ENCODE results near the gene GPR150. TPM values are rescaled to one million over a fixed set of nuclear protein-coding genes. Genes with fewer than 3 reads are reported as not detected.
A peak's percentile ranks its signal among the peaks of the same experiment; 100 is the strongest.

GPR150 gene
- total and polyA plus RNA-seq, 12 donors = 0.03 to 0.74 (median 0.30) TPM

DNA sequence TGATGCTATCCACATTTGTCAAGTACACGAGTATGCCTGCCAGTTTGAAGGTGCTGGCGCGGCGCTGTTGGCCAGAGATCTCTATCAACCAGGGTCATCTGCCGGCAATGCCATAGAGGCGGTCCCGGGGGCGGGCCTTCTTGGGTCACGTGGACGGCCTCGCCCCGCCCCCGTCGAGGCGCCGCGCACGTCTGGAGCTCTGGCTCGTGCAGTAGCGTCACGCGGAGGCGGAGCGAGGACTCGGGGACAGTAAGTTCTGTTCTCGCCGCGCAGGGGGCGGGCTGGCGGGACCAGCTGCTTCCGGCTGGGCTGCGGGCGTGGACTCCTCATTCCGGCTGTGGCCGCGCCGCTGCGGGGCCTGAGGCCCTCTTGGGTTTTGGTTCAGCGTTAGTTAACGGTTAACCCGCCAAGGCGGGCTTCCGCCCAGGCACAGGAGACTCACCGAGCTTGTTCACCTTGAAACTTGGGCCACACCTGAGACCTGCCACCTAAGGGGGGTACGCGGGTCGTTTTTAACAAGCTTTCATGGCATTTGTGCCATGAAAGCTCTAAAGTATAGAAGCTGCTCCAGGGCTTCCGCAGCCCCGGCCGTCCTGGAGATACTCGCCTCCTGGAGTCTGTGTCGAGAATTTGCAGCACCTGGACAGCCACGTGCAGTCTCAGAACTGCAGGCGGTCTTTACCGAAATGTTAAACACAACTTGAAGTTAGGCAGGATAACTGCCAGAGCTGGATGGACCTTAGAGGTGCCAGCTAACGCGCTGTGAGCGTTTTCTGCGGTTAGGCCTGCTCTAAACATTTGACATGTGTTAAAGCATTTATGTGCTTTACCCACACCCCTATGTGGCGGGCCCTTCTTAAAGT lies 26.9 kb downstream of the GPR150 start, which contains the start of gene RFESD:
RFESD (plus strand) TSS at position 209 of the 863 bp plus-strand sequence. CDS start 5,495 bp downstream, outside the sequence.
- intact Hi-C loops (cut with DNase I) = no loop called here
- peak; percentile 97 to 99 for TF ChIP-seq POLR2A (IDR thresholded peaks at IDR 0.05)
- TF ChIP-seq, protein P1, sequence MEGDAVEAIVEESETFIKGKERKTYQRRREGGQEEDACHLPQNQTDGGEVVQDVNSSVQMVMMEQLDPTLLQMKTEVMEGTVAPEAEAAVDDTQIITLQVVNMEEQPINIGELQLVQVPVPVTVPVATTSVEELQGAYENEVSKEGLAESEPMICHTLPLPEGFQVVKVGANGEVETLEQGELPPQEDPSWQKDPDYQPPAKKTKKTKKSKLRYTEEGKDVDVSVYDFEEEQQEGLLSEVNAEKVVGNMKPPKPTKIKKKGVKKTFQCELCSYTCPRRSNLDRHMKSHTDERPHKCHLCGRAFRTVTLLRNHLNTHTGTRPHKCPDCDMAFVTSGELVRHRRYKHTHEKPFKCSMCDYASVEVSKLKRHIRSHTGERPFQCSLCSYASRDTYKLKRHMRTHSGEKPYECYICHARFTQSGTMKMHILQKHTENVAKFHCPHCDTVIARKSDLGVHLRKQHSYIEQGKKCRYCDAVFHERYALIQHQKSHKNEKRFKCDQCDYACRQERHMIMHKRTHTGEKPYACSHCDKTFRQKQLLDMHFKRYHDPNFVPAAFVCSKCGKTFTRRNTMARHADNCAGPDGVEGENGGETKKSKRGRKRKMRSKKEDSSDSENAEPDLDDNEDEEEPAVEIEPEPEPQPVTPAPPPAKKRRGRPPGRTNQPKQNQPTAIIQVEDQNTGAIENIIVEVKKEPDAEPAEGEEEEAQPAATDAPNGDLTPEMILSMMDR (IDR thresholded peaks at IDR 0.05) = peak in 3 of 6 experiments; percentile 29 to 41 (median 34)
- Histone ChIP-seq H3K36me3 (replicated peaks in 1 of 2) (no peaks in the 10 kb centered on the region), H3K27me3 (no peaks in the 10 kb centered on the region), H3K9me3 (replicated peaks in 1 of 3) (no peaks in the 10 kb centered on the region), H3K27ac (peak within 1 kb of the TSS; percentile 69 to 99 (median 94)), H3K4me1 (replicated peaks in 1 of 2) (peaks cover 9 to 16% of the 10 kb centered on the region in 2 donors), H3K4me3 (peak within 1 kb of the TSS in 2 of 4 donors; percentile 30 to 73)
- DNase-seq = peak; percentile 99 to 100 (median 99)
- 1 to 2% (median 1%) methylated on average over 18 to 60 of the region's 60 CpGs for WGBS, 4 donors

GRCh38 chr5:95647886-95648860 lies 28.3 kb downstream of the GPR150 start:
- intact Hi-C loops (cut with DNase I) = no loop called here
- no peak for TF ChIP-seq POLR2A (IDR thresholded peaks at IDR 0.05)
- TF ChIP-seq, protein P1 (IDR thresholded peaks at IDR 0.05) = no peak
- no peaks in the 10 kb centered on the region for H3K9me3 ChIP-seq (replicated peaks in 1 of 3)
- no peak for DNase-seq
- WGBS, 4 donors = 79 to 87% (median 82%) methylated on average over 12 of the region's 12 CpGs
- H3K4me1 ChIP-seq (replicated peaks in 1 of 2) = peaks cover 9 to 16% of the 10 kb centered on the region in 2 donors
- H3K27me3 ChIP-seq = no peaks in the 10 kb centered on the region
- H3K36me3 ChIP-seq (replicated peaks in 1 of 2) = no peaks in the 10 kb centered on the region
- H3K4me3 ChIP-seq = no peak overlapping the region
- peak overlapping the region in 4 of 5 donors; percentile 90 to 99 (median 95) for H3K27ac ChIP-seq

DNA sequence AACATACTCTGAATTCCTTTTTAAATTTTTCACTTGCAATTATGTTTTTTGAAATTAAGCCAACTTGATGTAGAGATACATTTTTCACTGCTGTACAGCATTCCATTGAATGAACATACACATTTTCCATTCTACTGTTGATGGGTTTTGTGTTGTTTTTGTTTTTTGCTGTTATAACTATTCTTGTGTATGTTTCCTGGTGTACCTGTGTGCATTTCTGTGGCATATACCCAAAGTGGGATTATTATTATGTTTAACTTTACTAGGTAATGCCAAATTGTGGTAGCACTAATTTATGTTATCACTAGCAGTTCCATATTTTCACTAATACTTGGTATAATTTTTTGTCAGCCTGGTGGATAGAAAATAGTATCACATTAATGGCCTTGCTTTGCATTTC lies 29.4 kb downstream of the GPR150 start:
- DNase-seq = no peak
- Histone ChIP-seq H3K9me3 (replicated peaks in 1 of 3) (no peaks in the 10 kb centered on the region), H3K4me3 (no peak overlapping the region), H3K27ac (no peak overlapping the region), H3K27me3 (no peaks in the 10 kb centered on the region), H3K36me3 (replicated peaks in 1 of 2) (no peaks in the 10 kb centered on the region), H3K4me1 (replicated peaks in 1 of 2) (peaks cover 9 to 16% of the 10 kb centered on the region in 2 donors)
- TF ChIP-seq, protein P1 (IDR thresholded peaks at IDR 0.05) = no peak
- no peak for TF ChIP-seq POLR2A (IDR thresholded peaks at IDR 0.05)
- intact Hi-C loops (cut with DNase I) = no loop called here

Measured in adrenal gland (tissue), 12 donors.